ENCODE measurements around the gene TH. TPM values are rescaled to one million over a fixed set of nuclear protein-coding genes. Genes with fewer than 3 reads are reported as not detected.

TH gene
- total RNA-seq, 1 donor: not detected

GRCh38 chr11:2218031-2218633, 46.5 kb upstream of the TH start:
- Histone ChIP-seq H3K4me3 (ENCODE audit: insufficient read depth, low read length) (no peak overlapping the region), H3K4me2 (ENCODE audit: insufficient read depth, low read length) (no peak overlapping the region), H3K36me3 (ENCODE audit: insufficient read depth, low read length) (no peaks in the 10 kb centered on the region), H3K27me3 (ENCODE audit: insufficient read depth, low read length) (peaks cover 29% of the 10 kb centered on the region), H3K27ac (ENCODE audit: low read depth, low read length) (no peak overlapping the region), H3K4me1 (ENCODE audit: insufficient read depth, low read length) (no peaks in the 10 kb centered on the region), H4K20me1 (ENCODE audit: insufficient read depth, low read length) (no peaks in the 10 kb centered on the region), H2AFZ (ENCODE audit: low read length) (no peak overlapping the region), H3K9me3 (ENCODE audit: low read depth, low read length) (no peaks in the 10 kb centered on the region), H3K79me2 (ENCODE audit: insufficient read depth, low read length) (no peaks in the 10 kb centered on the region)
- peak; percentile 62 for DNase-seq (ENCODE audit: insufficient read length, low spot score, missing footprints)
- no peak for TF ChIP-seq CTCF (IDR thresholded peaks at IDR 0.05; ENCODE audit: extremely low read depth, low read depth, low read length)

- Histone ChIP-seq H2AFZ (ENCODE audit: low read length) (no peak overlapping the region), H3K79me2 (ENCODE audit: insufficient read depth, low read length) (no peaks in the 10 kb centered on the region), H4K20me1 (ENCODE audit: insufficient read depth, low read length) (no peaks in the 10 kb centered on the region), H3K27me3 (ENCODE audit: insufficient read depth, low read length) (peaks cover 22% of the 10 kb centered on the region), H3K36me3 (ENCODE audit: insufficient read depth, low read length) (no peaks in the 10 kb centered on the region), H3K27ac (ENCODE audit: low read depth, low read length) (no peak overlapping the region), H3K4me3 (ENCODE audit: insufficient read depth, low read length) (no peak overlapping the region), H3K4me2 (ENCODE audit: insufficient read depth, low read length) (no peak overlapping the region), H3K9me3 (ENCODE audit: low read depth, low read length) (no peaks in the 10 kb centered on the region), H3K4me1 (ENCODE audit: insufficient read depth, low read length) (no peaks in the 10 kb centered on the region)
- TF ChIP-seq CTCF (IDR thresholded peaks at IDR 0.05; ENCODE audit: extremely low read depth, low read depth, low read length): no peak
- DNase-seq (ENCODE audit: insufficient read length, low spot score, missing footprints): peak; percentile 36
These were observed 45.8 kb upstream of the TH start for GRCh38 chr11:2217211-2218030.

- Histone ChIP-seq H3K27me3 (ENCODE audit: insufficient read depth, low read length) (peaks cover 13% of the 10 kb centered on the region), H3K9me3 (ENCODE audit: low read depth, low read length) (no peaks in the 10 kb centered on the region), H3K79me2 (ENCODE audit: insufficient read depth, low read length) (no peaks in the 10 kb centered on the region), H4K20me1 (ENCODE audit: insufficient read depth, low read length) (no peaks in the 10 kb centered on the region), H3K36me3 (ENCODE audit: insufficient read depth, low read length) (no peaks in the 10 kb centered on the region), H3K4me1 (ENCODE audit: insufficient read depth, low read length) (no peaks in the 10 kb centered on the region), H3K27ac (ENCODE audit: low read depth, low read length) (no peak overlapping the region), H3K4me3 (ENCODE audit: insufficient read depth, low read length) (no peak overlapping the region), H2AFZ (ENCODE audit: low read length) (no peak overlapping the region), H3K4me2 (ENCODE audit: insufficient read depth, low read length) (no peak overlapping the region)
- DNase-seq (ENCODE audit: insufficient read length, low spot score, missing footprints): peak; percentile 49
- TF ChIP-seq CTCF (IDR thresholded peaks at IDR 0.05; ENCODE audit: extremely low read depth, low read depth, low read length): no peak
These were observed 44.9 kb upstream of the TH start for GRCh38 chr11:2216400-2217064.

Data from osteoblast (primary cell).